ENCODE results near the gene ERICH6.
"Not testable (repeated sequence)": the region's sequence is repeated elsewhere in the genome, so short reads cannot be mapped to it uniquely, and the experiment has no call there.

The ERICH6 gene

DNA sequence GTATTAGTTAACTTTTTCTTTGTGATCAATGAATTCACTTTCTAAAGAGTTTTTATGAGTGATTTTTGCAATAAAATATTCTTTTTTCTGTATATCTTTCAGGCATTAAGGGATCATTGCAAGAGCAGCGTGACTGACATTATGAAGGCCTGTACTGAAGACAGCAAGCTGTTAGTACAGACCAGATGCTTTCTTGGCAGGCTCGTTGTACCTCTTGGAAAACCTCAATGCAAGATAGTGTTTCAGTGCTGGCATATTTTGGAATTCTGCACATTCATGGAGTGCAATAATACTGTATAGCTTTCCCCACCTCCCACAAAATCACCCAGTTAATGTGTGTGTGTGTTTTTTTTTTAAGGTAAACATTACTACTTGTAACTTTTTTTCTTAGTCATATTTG, 76.2 kb downstream of the ERICH6 start:
- no peak overlapping the region for H3K4me3 ChIP-seq (ENCODE audit: low read length)
- TF ChIP-seq, protein P1, sequence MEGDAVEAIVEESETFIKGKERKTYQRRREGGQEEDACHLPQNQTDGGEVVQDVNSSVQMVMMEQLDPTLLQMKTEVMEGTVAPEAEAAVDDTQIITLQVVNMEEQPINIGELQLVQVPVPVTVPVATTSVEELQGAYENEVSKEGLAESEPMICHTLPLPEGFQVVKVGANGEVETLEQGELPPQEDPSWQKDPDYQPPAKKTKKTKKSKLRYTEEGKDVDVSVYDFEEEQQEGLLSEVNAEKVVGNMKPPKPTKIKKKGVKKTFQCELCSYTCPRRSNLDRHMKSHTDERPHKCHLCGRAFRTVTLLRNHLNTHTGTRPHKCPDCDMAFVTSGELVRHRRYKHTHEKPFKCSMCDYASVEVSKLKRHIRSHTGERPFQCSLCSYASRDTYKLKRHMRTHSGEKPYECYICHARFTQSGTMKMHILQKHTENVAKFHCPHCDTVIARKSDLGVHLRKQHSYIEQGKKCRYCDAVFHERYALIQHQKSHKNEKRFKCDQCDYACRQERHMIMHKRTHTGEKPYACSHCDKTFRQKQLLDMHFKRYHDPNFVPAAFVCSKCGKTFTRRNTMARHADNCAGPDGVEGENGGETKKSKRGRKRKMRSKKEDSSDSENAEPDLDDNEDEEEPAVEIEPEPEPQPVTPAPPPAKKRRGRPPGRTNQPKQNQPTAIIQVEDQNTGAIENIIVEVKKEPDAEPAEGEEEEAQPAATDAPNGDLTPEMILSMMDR (conservative IDR thresholded peaks at IDR 0.05; ENCODE audit: low read length), result no peak
- DNase-seq (ENCODE audit: low read depth), result no peak

- H3K4me3 ChIP-seq (ENCODE audit: low read length), result no peak overlapping the region
- no peak for DNase-seq (ENCODE audit: low read depth)
- TF ChIP-seq, protein P1 (conservative IDR thresholded peaks at IDR 0.05; ENCODE audit: low read length), result no peak
Measured at GRCh38 chr3:150626148-150626930, 77.4 kb downstream of the ERICH6 start.

- H3K4me3 ChIP-seq (ENCODE audit: low read length), result no peak overlapping the region
- TF ChIP-seq, protein P1 (conservative IDR thresholded peaks at IDR 0.05; ENCODE audit: low read length), result no peak
- no peak for DNase-seq (ENCODE audit: low read depth)
Measured at GRCh38 chr3:150623945-150624344, 79.8 kb downstream of the ERICH6 start.

DNA sequence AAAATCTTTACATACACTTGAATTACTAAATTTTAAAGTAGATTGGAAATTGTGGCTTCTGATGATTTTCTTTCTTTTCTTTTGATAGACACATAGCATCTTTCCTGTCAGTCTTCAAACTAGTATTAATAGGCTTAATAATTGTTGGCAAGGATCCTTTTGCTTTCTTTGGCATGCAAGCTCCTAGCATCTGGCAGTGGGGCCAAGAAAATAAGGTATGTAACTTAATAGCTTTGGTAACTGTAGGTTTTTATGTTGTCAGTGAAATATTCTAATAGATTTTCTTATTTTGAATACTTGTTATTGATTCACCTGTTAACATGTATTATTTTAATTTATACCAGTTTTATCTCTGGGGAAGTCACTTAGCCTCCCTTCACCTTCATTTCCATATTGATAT, 80.8 kb downstream of the ERICH6 start:
- DNase-seq (ENCODE audit: low read depth); H3K4me3 ChIP-seq (ENCODE audit: low read length): not testable (repeated sequence)

GRCh38 chr3:150620002-150620689, 83.6 kb downstream of the ERICH6 start:
- TF ChIP-seq, protein P1 (conservative IDR thresholded peaks at IDR 0.05; ENCODE audit: low read length), result no peak
- DNase-seq (ENCODE audit: low read depth), result no peak
- no peak overlapping the region for H3K4me3 ChIP-seq (ENCODE audit: low read length)

DNA sequence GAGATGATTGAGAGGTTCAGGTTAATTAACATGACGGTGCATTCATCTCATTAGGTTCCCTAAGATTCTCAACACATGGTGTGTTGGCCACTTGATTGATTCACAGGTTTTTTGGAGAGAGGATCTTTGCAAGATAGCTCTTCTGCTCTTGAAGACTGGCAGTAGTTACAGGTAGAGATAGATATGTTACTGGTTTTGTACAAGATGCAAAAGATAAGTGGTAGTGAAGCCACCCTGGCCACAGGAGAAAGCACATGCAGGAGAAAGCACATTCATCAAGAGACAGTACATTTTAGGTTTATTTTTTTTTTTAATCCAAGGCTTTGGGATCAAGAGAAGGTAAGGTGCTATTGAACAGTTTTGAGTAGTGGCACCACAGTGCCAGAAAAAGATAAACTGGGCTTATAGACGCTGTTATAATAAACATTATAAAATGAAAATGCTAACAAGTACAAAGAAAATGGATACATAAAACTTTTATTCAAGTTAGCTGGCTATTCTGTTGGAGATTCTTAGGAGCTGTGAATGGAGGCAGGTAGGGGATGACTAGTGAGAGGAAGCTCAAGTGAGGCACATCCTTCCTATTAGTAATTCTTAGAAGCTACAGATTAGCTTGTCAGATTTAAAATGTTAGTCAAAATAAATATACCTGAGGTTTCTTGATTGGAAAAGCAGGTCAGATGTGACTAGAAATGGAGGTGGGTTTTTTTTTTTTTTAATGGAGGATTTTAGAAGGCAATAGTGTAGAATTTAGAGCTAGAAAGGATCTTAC, 89.8 kb downstream of the ERICH6 start:
- no peak overlapping the region for H3K4me3 ChIP-seq (ENCODE audit: low read length)
- no peak for DNase-seq (ENCODE audit: low read depth)
- TF ChIP-seq, protein P1 (conservative IDR thresholded peaks at IDR 0.05; ENCODE audit: low read length), result no peak

- no peak for DNase-seq (ENCODE audit: low read depth)
- H3K4me3 ChIP-seq (ENCODE audit: low read length), result no peak overlapping the region
- TF ChIP-seq, protein P1 (conservative IDR thresholded peaks at IDR 0.05; ENCODE audit: low read length), result no peak
Measured at GRCh38 chr3:150613034-150613433, 90.7 kb downstream of the ERICH6 start.

Measured in AG10803 (cell line).